Duodenal mucosa (tissue), 2 donors: Measurements from ENCODE around the gene TXNDC5.

ENCODE experiments used
- H3K27ac ChIP-seq: one replicate; pipeline ENCODE4 v1.7.0; 2013; ENCODE audit warnings: low read depth, low read length
- H3K27me3 ChIP-seq, 2 donors: one replicate each; pipeline ENCODE4 v1.7.0; 2013; ENCODE audit warnings: low read length in 2 of 2, control low read depth in 1 of 2; ENCODE audit not compliant: insufficient read depth in 2 of 2, control insufficient read depth in 1 of 2
- H3K36me3 ChIP-seq, 2 donors: one replicate each; pipeline ENCODE4 v1.7.0; 2013; ENCODE audit warnings: low read length in 2 of 2, control low read depth in 1 of 2; ENCODE audit not compliant: insufficient read depth in 2 of 2, control insufficient read depth in 1 of 2
- H3K4me1 ChIP-seq, 2 donors: one replicate each; pipeline ENCODE4 v1.7.0; 2013; ENCODE audit warnings: low read length in 2 of 2, control low read depth in 1 of 2; ENCODE audit not compliant: insufficient read depth in 2 of 2, control insufficient read depth in 1 of 2
- H3K4me3 ChIP-seq, 2 donors: one replicate each; pipeline ENCODE4 v1.7.0; 2013; ENCODE audit warnings: low read length in 2 of 2, low read depth in 1 of 2
- H3K9ac ChIP-seq, 2 donors: one replicate each; pipeline ENCODE4 v1.7.0; 2013; ENCODE audit warnings: low read length in 2 of 2, low read depth in 1 of 2
- H3K9me3 ChIP-seq, 2 donors: one replicate each; pipeline ENCODE4 v1.7.0; 2013; ENCODE audit warnings: low read length in 2 of 2, control low read depth in 1 of 2; ENCODE audit not compliant: control insufficient read depth in 1 of 2

Gene TXNDC5

GRCh38 chr6:7910654-7911344 lies at the start of gene TXNDC5:
TSS of gene TXNDC5 (minus strand) at chr6:7910788. CDS start at chr6:7910776, 12 bp downstream.
- no peaks in the 10 kb centered on the region for H3K27me3 ChIP-seq
- H3K36me3 ChIP-seq, result peaks cover 0 to 6% of the 10 kb centered on the region in 2 donors
- peak within 1 kb of the TSS; percentile 81 to 82 for H3K9ac ChIP-seq
- no peaks in the 10 kb centered on the region for H3K9me3 ChIP-seq
- H3K4me1 ChIP-seq, result peaks cover 18 to 29% of the 10 kb centered on the region in 2 donors
- H3K27ac ChIP-seq, result peak within 1 kb of the TSS; percentile 67
- peak within 1 kb of the TSS; percentile 78 to 89 for H3K4me3 ChIP-seq

- H3K9me3 ChIP-seq, result peaks cover 0 to 1% of the 10 kb centered on the region in 2 donors
- no peak overlapping the region for H3K27ac ChIP-seq
- no peaks in the 10 kb centered on the region for H3K27me3 ChIP-seq
- no peaks in the 10 kb centered on the region for H3K36me3 ChIP-seq
- no peak overlapping the region for H3K4me3 ChIP-seq
- no peaks in the 10 kb centered on the region for H3K4me1 ChIP-seq
- H3K9ac ChIP-seq, result no peak overlapping the region
These were observed 49.6 kb upstream of the TXNDC5 start for GRCh38 chr6:7960141-7960540.

- no peaks in the 10 kb centered on the region for H3K27me3 ChIP-seq
- no peaks in the 10 kb centered on the region for H3K9me3 ChIP-seq
- H3K9ac ChIP-seq, result no peak overlapping the region
- no peaks in the 10 kb centered on the region for H3K36me3 ChIP-seq
- no peaks in the 10 kb centered on the region for H3K4me1 ChIP-seq
- no peak overlapping the region for H3K4me3 ChIP-seq
- no peak overlapping the region for H3K27ac ChIP-seq
These were observed 48.9 kb upstream of the TXNDC5 start for GRCh38 chr6:7959453-7959852.

GRCh38 chr6:7958464-7958863 lies 47.9 kb upstream of the TXNDC5 start:
- no peak overlapping the region for H3K9ac ChIP-seq
- H3K27me3 ChIP-seq, result no peaks in the 10 kb centered on the region
- H3K36me3 ChIP-seq, result no peaks in the 10 kb centered on the region
- no peaks in the 10 kb centered on the region for H3K4me1 ChIP-seq
- H3K27ac ChIP-seq, result no peak overlapping the region
- H3K9me3 ChIP-seq, result no peaks in the 10 kb centered on the region
- H3K4me3 ChIP-seq, result no peak overlapping the region

- Histone ChIP-seq H3K9ac (no peak overlapping the region), H3K4me3 (no peak overlapping the region), H3K9me3 (no peaks in the 10 kb centered on the region), H3K36me3 (no peaks in the 10 kb centered on the region), H3K27me3 (no peaks in the 10 kb centered on the region), H3K27ac (no peak overlapping the region), H3K4me1 (no peaks in the 10 kb centered on the region)
These were observed 45.7 kb upstream of the TXNDC5 start for GRCh38 chr6:7956257-7956656.

GRCh38 chr6:7954477-7955200 lies 44.1 kb upstream of the TXNDC5 start:
- Histone ChIP-seq H3K9me3 (no peaks in the 10 kb centered on the region), H3K9ac (no peak overlapping the region), H3K27ac (no peak overlapping the region), H3K4me1 (no peaks in the 10 kb centered on the region), H3K36me3 (no peaks in the 10 kb centered on the region), H3K27me3 (no peaks in the 10 kb centered on the region), H3K4me3 (no peak overlapping the region)

GRCh38 chr6:7953753-7954152 lies 43.2 kb upstream of the TXNDC5 start:
- no peaks in the 10 kb centered on the region for H3K4me1 ChIP-seq
- H3K27me3 ChIP-seq, result no peaks in the 10 kb centered on the region
- no peak overlapping the region for H3K27ac ChIP-seq
- H3K36me3 ChIP-seq, result no peaks in the 10 kb centered on the region
- H3K9ac ChIP-seq, result no peak overlapping the region
- no peaks in the 10 kb centered on the region for H3K9me3 ChIP-seq
- no peak overlapping the region for H3K4me3 ChIP-seq

GRCh38 chr6:7939864-7940228 lies 29.3 kb upstream of the TXNDC5 start:
- no peaks in the 10 kb centered on the region for H3K27me3 ChIP-seq
- H3K4me1 ChIP-seq, result peaks cover 0 to 4% of the 10 kb centered on the region in 2 donors
- H3K9ac ChIP-seq, result no peak overlapping the region
- no peak overlapping the region for H3K27ac ChIP-seq
- H3K9me3 ChIP-seq, result no peaks in the 10 kb centered on the region
- no peak overlapping the region for H3K4me3 ChIP-seq
- H3K36me3 ChIP-seq, result no peaks in the 10 kb centered on the region

- Histone ChIP-seq H3K4me1 (peaks cover 0 to 4% of the 10 kb centered on the region in 2 donors), H3K36me3 (no peaks in the 10 kb centered on the region), H3K27me3 (no peaks in the 10 kb centered on the region), H3K27ac (no peak overlapping the region), H3K9ac (no peak overlapping the region), H3K9me3 (no peaks in the 10 kb centered on the region), H3K4me3 (no peak overlapping the region)
These were observed 28.7 kb upstream of the TXNDC5 start for GRCh38 chr6:7939184-7939863.

GRCh38 chr6:7938562-7939183 lies 28.1 kb upstream of the TXNDC5 start:
- no peak overlapping the region for H3K9ac ChIP-seq
- H3K27ac ChIP-seq, result no peak overlapping the region
- no peak overlapping the region for H3K4me3 ChIP-seq
- no peaks in the 10 kb centered on the region for H3K9me3 ChIP-seq
- no peaks in the 10 kb centered on the region for H3K36me3 ChIP-seq
- H3K4me1 ChIP-seq, result peaks cover 0 to 4% of the 10 kb centered on the region in 2 donors
- no peaks in the 10 kb centered on the region for H3K27me3 ChIP-seq
